GM19351 (cell line): Measurements from ENCODE around the gene FDX1.

Experiments
- ATAC-seq: cut with Tn5 transposase; IDR thresholded peaks from one replicate; pipeline ENCODE4 v1.9.1; 2021; ENCODE audit warnings: mild to moderate bottlenecking, moderate library complexity; ENCODE audit not compliant: unreplicated experiment

FDX1 gene

GRCh38 chr11:110507328-110507727, 77.6 kb downstream of the FDX1 start:
- ATAC-seq, result no peak

DNA sequence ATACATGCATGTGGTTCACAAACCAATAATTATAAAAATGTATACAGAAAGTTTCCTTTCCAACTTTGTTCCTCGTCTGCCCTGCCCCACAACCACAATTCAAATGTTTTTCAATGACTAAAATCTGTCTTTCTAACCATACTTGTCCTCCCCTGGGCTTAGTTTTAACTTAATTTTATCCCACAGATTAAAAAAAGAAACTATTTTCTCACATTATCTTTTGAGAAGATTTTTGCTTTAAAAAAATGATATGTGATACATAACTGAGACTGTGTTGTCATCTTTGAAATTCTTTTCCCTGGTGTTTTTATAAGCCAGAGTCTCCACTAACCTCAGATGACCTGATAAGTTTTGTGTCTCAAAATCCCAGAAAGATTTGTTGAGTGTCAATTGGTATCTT, 79.0 kb downstream of the FDX1 start:
- no peak for ATAC-seq

- ATAC-seq, result no peak
These were observed 79.7 kb downstream of the FDX1 start for GRCh38 chr11:110509472-110509871.

DNA sequence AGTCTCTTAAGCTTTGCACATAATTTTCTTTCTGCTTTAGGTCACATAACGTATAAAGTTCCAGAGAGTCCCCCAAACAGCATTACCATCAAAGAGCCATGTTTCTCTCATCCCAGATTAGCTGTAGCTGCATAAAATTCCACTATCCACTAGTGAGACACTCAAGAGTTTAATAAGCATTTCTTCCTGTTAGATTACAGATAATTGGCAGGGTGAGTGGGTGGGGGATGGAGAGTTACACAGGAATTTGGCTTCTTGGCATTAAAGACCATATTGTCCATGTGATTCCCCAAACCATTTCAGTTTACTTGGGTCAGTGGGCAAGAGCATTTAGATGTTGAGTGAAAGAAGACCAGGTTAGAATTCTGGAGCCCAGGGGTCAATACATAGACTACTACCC, 82.3 kb downstream of the FDX1 start:
- no peak for ATAC-seq

DNA sequence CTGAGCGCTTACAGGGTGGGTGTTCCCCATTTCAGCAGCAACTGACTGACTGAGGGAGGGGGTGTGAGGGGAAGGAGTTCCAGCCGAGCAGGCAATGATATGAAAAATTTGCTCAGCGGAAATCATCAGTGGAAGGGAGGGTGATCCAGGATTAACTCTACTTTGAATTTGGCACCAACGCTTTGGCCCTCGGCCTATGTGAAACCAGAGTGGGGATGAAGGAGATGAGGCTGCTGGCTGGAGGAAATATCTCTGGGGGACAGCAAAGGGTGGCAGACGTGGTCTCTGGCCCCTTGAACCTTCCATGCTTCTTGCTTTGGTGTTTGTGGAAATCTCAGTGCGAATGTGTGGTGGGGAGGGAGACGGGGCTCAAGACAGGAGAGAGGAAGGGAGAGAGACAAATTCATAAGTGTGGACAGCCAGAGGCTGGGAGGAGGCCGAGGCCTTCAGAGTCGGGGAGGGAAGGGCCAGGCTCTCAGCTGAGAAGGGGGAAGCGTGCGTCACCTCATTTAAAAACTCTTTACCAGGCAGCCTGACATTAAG, 83.6 kb downstream of the FDX1 start:
- no peak for ATAC-seq

DNA sequence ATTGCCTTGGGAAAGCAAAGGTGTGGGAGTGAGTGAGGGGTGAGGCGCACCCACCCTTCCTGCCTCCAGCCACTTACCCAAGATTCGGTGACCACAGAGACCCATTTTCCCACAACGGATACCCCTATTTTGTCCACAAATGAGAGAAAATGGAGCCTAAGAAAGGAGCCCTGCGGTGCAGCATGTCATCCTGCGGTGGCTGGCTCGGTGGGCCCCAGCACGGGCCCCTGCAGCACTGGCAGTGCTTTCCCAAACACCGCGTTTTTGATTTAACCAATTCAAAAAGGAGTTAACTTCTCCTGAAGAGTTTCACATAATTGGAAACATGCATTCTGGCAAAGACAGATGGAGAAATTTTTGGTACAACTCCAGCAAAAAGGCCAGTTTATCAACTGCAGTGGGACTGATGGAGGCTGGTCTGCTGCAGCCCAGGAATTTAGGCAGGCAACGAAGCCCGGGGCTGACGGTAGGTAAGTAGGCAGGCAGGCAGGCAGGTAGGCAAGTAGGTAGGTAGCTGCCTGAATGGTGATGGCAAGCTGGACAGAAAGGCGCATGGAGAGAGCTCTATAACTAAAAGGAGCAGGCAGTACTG, 84.2 kb downstream of the FDX1 start:
- ATAC-seq, result no peak
